AG20443 (cell line): ENCODE data around the gene RND1.

ENCODE experiments used
- DNase-seq: peaks from one replicate; pipeline ENCODE4 v3.0.0; 2012; ENCODE audit warnings: low spot score, mixed read lengths

The RND1 gene

GRCh38 chr12:48807981-48808380, 57.7 kb downstream of the RND1 start:
- no peak for DNase-seq
